SU-DHL-6 (cell line): ENCODE results near the gene KRTAP5-5.
"Not testable (repeated sequence)": the region's sequence is repeated elsewhere in the genome, so short reads cannot be mapped to it uniquely, and the experiment has no call there.

Experiments used
- H2AFZ ChIP-seq: fragments of 200-600 bp; sonication (generic); 2 replicates; pipeline ENCODE4 v1.6.1; 2014; ENCODE audit warnings: low read depth, mild to moderate bottlenecking, moderate library complexity, mixed read lengths, antibody characterized with exemption, low read length; ENCODE audit not compliant: severe bottlenecking
- H3F3A ChIP-seq: fragments of 200-600 bp; shearing (Covaris generic); 2 replicates; pipeline ENCODE4 v1.6.0; 2016; ENCODE audit warnings: antibody characterized with exemption, mild to moderate bottlenecking; ENCODE audit not compliant: insufficient read depth
- H3K27ac ChIP-seq: fragments of 200-600 bp; sonication (generic); 2 replicates; pipeline ENCODE4 v1.5.1; 2016; ENCODE audit warnings: low read depth, mild to moderate bottlenecking, low read length, moderate library complexity, mixed read lengths
- H3K27me3 ChIP-seq: fragments of 200-600 bp; sonication (generic), shearing (Covaris generic); 2 replicates; pipeline ENCODE4 v1.6.0; 2014; ENCODE audit warnings: mild to moderate bottlenecking, low read length
- H3K36me3 ChIP-seq: fragments of 200-600 bp; sonication (generic); 2 replicates; pipeline ENCODE4 v1.6.1; 2014; ENCODE audit warnings: mild to moderate bottlenecking, low read length, mixed read lengths
- H3K4me2 ChIP-seq: fragments of 300-600, 200-600 bp; shearing (Covaris generic), sonication (generic); 2 replicates; pipeline ENCODE4 v1.6.0; 2014; ENCODE audit warnings: low read length, low read depth, mild to moderate bottlenecking; ENCODE audit not compliant: poor library complexity, severe bottlenecking
- H3K4me3 ChIP-seq: fragments of 200-600 bp; sonication (generic); 2 replicates; pipeline ENCODE4 v1.5.1; 2014; ENCODE audit warnings: antibody characterized with exemption, low read length, mild to moderate bottlenecking, mixed read lengths; ENCODE audit not compliant: insufficient read depth, poor library complexity, severe bottlenecking
- H3K79me2 ChIP-seq: fragments of 200-600 bp; sonication (generic); 2 replicates; pipeline ENCODE4 v1.6.1; 2014; ENCODE audit warnings: mild to moderate bottlenecking, low read length, moderate library complexity; ENCODE audit not compliant: insufficient read depth
- H3K9ac ChIP-seq: fragments of 200-600 bp; sonication (generic); 2 replicates; pipeline ENCODE4 v1.7.0; 2014; ENCODE audit warnings: mild to moderate bottlenecking, low read length
- H3K9me2 ChIP-seq: fragments of 200-600 bp; sonication (generic); replicated peaks from 2 replicates; pipeline ENCODE4 v1.6.1; 2014; ENCODE audit warnings: low read length; ENCODE audit not compliant: insufficient read depth
- H3K9me3 ChIP-seq: fragments of 200-600 bp; sonication (generic); 2 replicates; pipeline ENCODE4 v1.6.1; 2014; ENCODE audit warnings: low read length, mixed read lengths; ENCODE audit not compliant: insufficient read depth
- H4K20me1 ChIP-seq: fragments of 200-600 bp; sonication (generic); 2 replicates; pipeline ENCODE4 v1.6.1; 2014; ENCODE audit warnings: low read depth, mild to moderate bottlenecking, antibody characterized with exemption, low read length, moderate library complexity, mixed read lengths
- EZH2phosphoT487 ChIP-seq: fragments of 200-600 bp; sonication (generic), shearing (Covaris generic); conservative IDR thresholded peaks from 2 replicates; pipeline ENCODE4 v1.6.1; 2018; ENCODE audit warnings: mild to moderate bottlenecking, antibody characterized with exemption, low read length, moderate library complexity, mixed read lengths
- TF ChIP-seq, protein P1 (sequence below): fragments of 200-600 bp; sonication (generic); IDR thresholded peaks from one replicate; pipeline ENCODE4 v1.5.1; 2017; ENCODE audit warnings: antibody characterized with exemption, mild to moderate bottlenecking, low read length, moderate library complexity; ENCODE audit not compliant: insufficient read depth, poor library complexity, severe bottlenecking

KRTAP5-5 gene

DNA sequence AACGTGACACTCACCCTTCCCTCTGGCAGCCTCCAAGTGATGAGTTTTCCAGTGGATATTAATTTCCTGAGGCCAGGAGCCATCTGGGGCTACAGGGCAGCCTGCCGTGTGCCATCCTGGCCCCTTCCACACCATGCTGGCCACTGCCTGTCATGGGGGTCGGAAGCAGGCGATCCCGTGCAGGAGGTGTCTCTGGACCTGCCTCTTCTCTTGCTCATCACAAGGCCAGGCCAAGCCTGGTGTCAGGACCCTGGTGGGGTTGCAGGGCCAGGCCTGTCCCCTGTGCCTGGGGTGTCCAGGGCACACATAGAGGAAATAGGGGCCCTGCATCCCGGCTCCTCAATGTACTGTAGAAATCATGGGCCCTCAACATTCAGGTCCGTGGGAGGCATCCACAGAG is 24.9 kb upstream of the KRTAP5-5 start:
- Histone ChIP-seq H3K4me3 (no peak overlapping the region), H3K27ac (no peak overlapping the region), H4K20me1 (no peaks in the 10 kb centered on the region), H3K9me2 (no peaks in the 10 kb centered on the region), H3K9me3 (no peaks in the 10 kb centered on the region), H3K27me3 (no peaks in the 10 kb centered on the region), H2AFZ (no peak overlapping the region), H3K4me2 (no peak overlapping the region), H3F3A (no peaks in the 10 kb centered on the region), H3K79me2 (no peaks in the 10 kb centered on the region), H3K9ac (no peak overlapping the region), H3K36me3 (no peaks in the 10 kb centered on the region)
- no peak for TF ChIP-seq EZH2phosphoT487
- TF ChIP-seq, protein P1, sequence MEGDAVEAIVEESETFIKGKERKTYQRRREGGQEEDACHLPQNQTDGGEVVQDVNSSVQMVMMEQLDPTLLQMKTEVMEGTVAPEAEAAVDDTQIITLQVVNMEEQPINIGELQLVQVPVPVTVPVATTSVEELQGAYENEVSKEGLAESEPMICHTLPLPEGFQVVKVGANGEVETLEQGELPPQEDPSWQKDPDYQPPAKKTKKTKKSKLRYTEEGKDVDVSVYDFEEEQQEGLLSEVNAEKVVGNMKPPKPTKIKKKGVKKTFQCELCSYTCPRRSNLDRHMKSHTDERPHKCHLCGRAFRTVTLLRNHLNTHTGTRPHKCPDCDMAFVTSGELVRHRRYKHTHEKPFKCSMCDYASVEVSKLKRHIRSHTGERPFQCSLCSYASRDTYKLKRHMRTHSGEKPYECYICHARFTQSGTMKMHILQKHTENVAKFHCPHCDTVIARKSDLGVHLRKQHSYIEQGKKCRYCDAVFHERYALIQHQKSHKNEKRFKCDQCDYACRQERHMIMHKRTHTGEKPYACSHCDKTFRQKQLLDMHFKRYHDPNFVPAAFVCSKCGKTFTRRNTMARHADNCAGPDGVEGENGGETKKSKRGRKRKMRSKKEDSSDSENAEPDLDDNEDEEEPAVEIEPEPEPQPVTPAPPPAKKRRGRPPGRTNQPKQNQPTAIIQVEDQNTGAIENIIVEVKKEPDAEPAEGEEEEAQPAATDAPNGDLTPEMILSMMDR: no peak

DNA sequence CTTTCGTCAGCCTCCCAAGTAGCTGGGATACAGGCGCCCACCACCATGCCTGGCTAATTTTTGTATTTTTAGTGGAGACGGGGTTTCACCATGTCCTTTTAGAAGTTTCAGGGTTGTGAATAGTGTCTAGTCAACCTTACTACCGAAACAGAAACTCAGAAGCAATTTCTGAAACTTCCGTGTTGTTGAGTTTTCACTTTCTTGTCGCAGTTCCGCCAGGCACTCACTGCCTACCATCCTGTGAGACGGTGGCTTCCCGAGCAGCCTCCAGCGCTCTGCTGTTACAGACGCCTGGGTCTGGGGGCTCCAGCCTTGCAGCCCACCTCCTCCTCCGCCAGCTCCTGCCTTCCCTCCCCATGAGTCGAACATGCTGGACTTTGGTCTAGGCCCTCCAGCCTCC is 23.7 kb upstream of the KRTAP5-5 start:
- not testable (repeated sequence) for H2AFZ ChIP-seq, H3K9ac ChIP-seq

DNA sequence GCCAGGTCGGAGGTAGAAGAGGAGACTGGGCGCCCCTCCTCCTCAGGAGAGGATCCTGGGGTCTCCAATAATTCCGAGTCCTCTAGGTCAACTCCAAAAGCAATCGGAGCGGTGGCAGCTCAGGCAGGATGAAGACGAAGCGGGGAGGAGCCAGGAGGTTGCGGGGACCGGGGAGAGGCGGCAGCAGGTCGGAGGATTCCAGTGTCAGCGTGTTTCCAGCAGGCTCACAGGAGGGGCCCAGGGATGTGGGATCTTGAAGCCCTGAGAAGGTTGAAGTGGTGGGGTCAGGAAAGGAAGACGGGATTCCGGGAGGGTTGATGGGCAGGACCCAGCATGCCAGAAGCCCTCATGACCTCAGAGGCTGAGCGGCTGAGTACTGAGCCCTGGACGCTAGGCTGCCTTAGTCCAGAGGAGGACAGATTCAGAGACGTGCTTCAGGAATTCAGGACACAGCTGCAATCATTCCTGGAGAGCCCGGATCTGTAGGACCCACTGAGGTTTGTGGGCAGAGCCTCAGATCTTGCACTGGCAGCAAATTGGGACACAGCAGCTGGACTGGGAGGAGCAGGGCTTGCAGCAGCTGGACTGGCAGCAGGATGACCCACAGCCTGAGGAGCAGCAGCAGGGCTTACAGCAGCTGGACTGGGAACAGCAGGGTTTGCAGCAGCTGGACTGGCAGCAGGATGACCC is 22.3 kb upstream of the KRTAP5-5 start:
- not testable (repeated sequence) for H3K9ac ChIP-seq, H4K20me1 ChIP-seq, H3K36me3 ChIP-seq, H3K79me2 ChIP-seq, H3K27ac ChIP-seq, H3K27me3 ChIP-seq, H3K9me2 ChIP-seq, H3K4me2 ChIP-seq, H3K9me3 ChIP-seq, H3K4me3 ChIP-seq, H3F3A ChIP-seq, H2AFZ ChIP-seq

More for the DNA sequence above, 23.7 kb upstream of the KRTAP5-5 start:
- H3K9me3 ChIP-seq, H3K4me2 ChIP-seq, H3K36me3 ChIP-seq, H4K20me1 ChIP-seq, H3F3A ChIP-seq, H3K27me3 ChIP-seq, H3K79me2 ChIP-seq, H3K9me2 ChIP-seq, H3K4me3 ChIP-seq, H3K27ac ChIP-seq: not testable (repeated sequence)

DNA sequence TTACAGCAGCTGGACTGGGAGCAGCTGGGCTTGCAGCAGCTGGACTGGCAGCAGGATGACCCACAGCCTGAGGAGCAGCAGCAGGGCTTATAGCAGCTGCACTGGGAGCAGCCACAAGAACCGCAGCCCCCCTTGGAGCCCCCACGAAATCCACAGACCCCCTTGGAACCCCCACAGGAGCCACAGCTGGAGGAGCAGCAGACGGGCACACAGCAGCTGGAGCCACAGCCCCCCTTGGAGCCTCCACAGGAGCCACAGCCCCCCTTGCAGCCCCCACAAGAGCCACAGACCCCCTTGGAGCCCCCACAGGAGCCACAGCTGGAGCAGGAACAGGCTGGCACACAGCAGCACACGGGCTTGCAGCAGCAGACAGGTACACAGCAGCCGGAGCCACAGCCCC is 21.7 kb upstream of the KRTAP5-5 start:
- H2AFZ ChIP-seq, H3K9me2 ChIP-seq, H3K79me2 ChIP-seq, H3K4me2 ChIP-seq, H3K9me3 ChIP-seq, H3K27me3 ChIP-seq, H4K20me1 ChIP-seq, H3K4me3 ChIP-seq, H3F3A ChIP-seq, H3K27ac ChIP-seq, H3K36me3 ChIP-seq, H3K9ac ChIP-seq: not testable (repeated sequence)

DNA sequence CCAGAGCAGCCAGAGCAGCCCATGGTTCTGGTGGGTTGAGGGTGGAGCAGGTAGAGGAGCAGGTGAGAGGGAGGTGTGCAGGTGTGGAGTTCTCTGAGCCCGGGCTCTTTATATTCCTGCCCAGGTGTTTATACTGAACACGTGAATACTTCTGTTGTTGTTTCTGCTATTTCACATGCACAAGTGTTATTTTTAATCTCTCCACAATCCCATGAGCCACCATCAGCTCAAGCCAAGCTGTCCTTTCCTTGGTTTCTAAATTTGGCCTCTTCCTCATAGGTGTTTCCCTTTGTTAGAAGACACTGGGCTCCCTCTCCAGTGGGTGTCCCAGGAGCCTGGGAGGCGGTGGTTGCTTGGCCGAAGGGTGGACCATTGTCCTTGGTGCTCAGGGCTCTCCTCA is 21.2 kb upstream of the KRTAP5-5 start, which contains the start of gene KRTAP5-3:
TSS of gene KRTAP5-3 (minus strand) at position 101 of the 400 bp plus-strand sequence. CDS start at position 23, 78 bp downstream.
- no peaks in the 10 kb centered on the region for H3K27me3 ChIP-seq
- H3K36me3 ChIP-seq: no peaks in the 10 kb centered on the region
- TF ChIP-seq EZH2phosphoT487: no peak
- TF ChIP-seq, protein P1: no peak
- H3F3A ChIP-seq: no peaks in the 10 kb centered on the region
- H3K4me3 ChIP-seq: no peak within 1 kb of the TSS
- no peak within 1 kb of the TSS for H3K27ac ChIP-seq
- H3K4me2 ChIP-seq: no peak within 1 kb of the TSS
- H3K9me3 ChIP-seq: no peaks in the 10 kb centered on the region
- H3K79me2 ChIP-seq: no peaks in the 10 kb centered on the region
- no peaks in the 10 kb centered on the region for H4K20me1 ChIP-seq
- no peak within 1 kb of the TSS for H3K9ac ChIP-seq
- H3K9me2 ChIP-seq: no peaks in the 10 kb centered on the region
- no peak within 1 kb of the TSS for H2AFZ ChIP-seq
